ENCODE data around the gene SIX6. TPM values are rescaled to one million over a fixed set of nuclear protein-coding genes. Genes with fewer than 3 reads are reported as not detected.
"Not testable (repeated sequence)": the region's sequence is repeated elsewhere in the genome, so short reads cannot be mapped to it uniquely, and the experiment has no call there.

SIX6 gene
- total and polyA plus RNA-seq, 2 of the 13 experiments (the other 11 are each of a cell fraction or from before 2014, with no cell fraction given): not detected

DNA sequence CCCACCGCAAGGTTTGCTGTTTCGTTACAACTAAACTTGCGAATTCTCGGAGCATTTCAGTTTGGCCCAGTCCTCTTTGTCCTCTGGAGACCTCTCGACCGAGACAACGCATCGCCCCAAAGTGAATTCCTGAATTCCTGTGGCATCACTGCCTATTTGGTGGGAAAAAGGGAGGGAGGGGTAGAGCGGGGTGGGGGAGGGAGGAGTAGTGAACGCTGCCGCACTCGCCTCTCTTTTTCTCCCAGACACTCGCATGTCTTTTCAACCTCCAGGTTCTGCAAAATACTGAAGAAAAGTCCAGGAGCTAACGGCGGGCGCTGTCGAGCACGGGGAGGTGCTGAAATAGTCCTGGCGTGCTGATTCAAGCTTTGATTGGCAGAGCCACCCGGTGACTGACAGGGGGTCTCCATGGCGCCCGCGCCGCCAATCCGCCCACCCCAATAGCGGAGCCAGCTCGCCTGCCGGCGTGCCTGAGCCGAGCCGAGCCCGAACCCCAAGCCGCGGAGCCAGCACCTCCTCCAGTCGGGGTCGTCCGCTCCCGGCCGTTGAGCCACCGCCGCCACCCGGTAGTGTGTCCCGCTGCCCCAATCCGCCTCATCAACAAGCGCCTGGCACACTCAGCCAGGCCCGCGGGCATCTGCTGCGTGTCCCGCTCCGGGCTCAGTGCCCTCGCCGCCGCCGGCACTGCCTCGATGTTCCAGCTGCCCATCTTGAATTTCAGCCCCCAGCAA is at the start of gene SIX6 (continued):
- TF ChIP-seq HNF4G (IDR thresholded peaks at IDR 0.05; ENCODE audit: borderline replicate concordance, low read depth, low read length): no peak
- TF ChIP-seq HNF4G (CRISPR knock-in tag; IDR thresholded peaks at IDR 0.05; ENCODE audit: borderline replicate concordance, low read depth): no peak
- no peak for TF ChIP-seq GPN1 (CRISPR knock-in tag; IDR thresholded peaks at IDR 0.05; ENCODE audit: borderline replicate concordance)
- TF ChIP-seq FOXM1 (CRISPR knock-in tag; IDR thresholded peaks at IDR 0.05): no peak
- no peak for TF ChIP-seq ZMYM3 (CRISPR knock-in tag; IDR thresholded peaks at IDR 0.05)

- in situ Hi-C loops (cut with HindIII; ENCODE audit: extremely low pct_ligation_motif_present, low pct_unique_long_range_greater_than_20kb); FAIRE-seq; H3K4me2 ChIP-seq (ENCODE audit: low read depth, low read length); intact Hi-C loops (cut with micrococcal nuclease; ENCODE audit: unreplicated experiment); H3K9me3 ChIP-seq (ENCODE audit: low read length); DNase-seq (ENCODE audit: low spot score); H3K9ac ChIP-seq (ENCODE audit: insufficient read depth, low read depth, low read length); H4K20me1 ChIP-seq (ENCODE audit: insufficient read depth, low read length); H3K4me3 ChIP-seq (replicated peaks in 1 of 3; ENCODE audit: insufficient read depth in 1 of 3, low read depth in 2 of 3, low read length in 3 of 3); POLR2A ChIA-PET; ATAC-seq; H3K4me1 ChIP-seq (ENCODE audit: insufficient read depth, low read length); H3K36me3 ChIP-seq (replicated peaks in 1 of 2; ENCODE audit: control insufficient read depth in 1 of 2, insufficient read depth in 2 of 2, low read length in 2 of 2); H3K79me2 ChIP-seq (ENCODE audit: insufficient read depth, low read length); H3K27ac ChIP-seq (ENCODE audit: extremely low read length, insufficient read depth, low read length); H2AFZ ChIP-seq (ENCODE audit: low read length); CTCF ChIA-PET (ENCODE audit: low intra/inter-chr PET ratio, low total read pairs); BruUV-seq (replicated peaks); H3K27me3 ChIP-seq (ENCODE audit: control insufficient read depth in 1 of 2, insufficient read depth in 2 of 2, low read length in 2 of 2): not testable (repeated sequence)
- WGBS (ENCODE audit: low lambda C conversion rate): 24% methylated on average over 7 of the region's 7 CpGs
These were observed 28.7 kb upstream of the SIX6 start for GRCh38 chr14:60480248-60480647.

DNA sequence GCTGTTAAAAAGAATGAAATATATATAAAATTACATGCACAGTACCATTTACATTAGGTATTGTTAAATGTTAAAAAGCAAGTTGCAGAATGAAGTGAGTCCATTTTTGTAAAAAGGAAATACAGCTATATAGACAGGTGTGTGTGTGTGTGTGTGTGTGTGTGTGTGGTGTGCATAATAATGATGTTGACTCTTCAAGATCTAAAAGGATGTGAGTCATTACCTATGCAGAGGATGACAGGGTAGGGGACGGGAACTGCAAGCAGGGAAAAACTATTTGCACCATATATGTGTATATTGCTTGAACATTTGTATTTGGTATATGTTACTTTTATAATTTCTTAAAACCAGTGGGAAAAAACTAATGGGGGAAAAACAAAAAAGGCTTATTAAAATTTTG is 26.2 kb upstream of the SIX6 start:
- H3K4me3 ChIP-seq (replicated peaks in 1 of 3; ENCODE audit: insufficient read depth in 1 of 3, low read depth in 2 of 3, low read length in 3 of 3): no peak overlapping the region
- H4K20me1 ChIP-seq (ENCODE audit: insufficient read depth, low read length): no peaks in the 10 kb centered on the region
- no peak overlapping the region for H3K27ac ChIP-seq (ENCODE audit: extremely low read length, insufficient read depth, low read length)
- in situ Hi-C loops (cut with HindIII; ENCODE audit: extremely low pct_ligation_motif_present, low pct_unique_long_range_greater_than_20kb): no loop called here
- CTCF ChIA-PET (ENCODE audit: low intra/inter-chr PET ratio, low total read pairs): no interaction called here
- ATAC-seq: no peak
- H3K4me2 ChIP-seq (ENCODE audit: low read depth, low read length): no peak overlapping the region
- H3K9me3 ChIP-seq (ENCODE audit: low read length): no peaks in the 10 kb centered on the region
- WGBS (ENCODE audit: low lambda C conversion rate): 12% methylated on average over 1 of the region's 1 CpG
- H3K36me3 ChIP-seq (replicated peaks in 1 of 2; ENCODE audit: control insufficient read depth in 1 of 2, insufficient read depth in 2 of 2, low read length in 2 of 2): no peaks in the 10 kb centered on the region
- peak; percentile 1 for DNase-seq (ENCODE audit: low spot score)
- H3K9ac ChIP-seq (ENCODE audit: insufficient read depth, low read depth, low read length): no peak overlapping the region
- 0 out of 5 replicates have a peak, but pooled peaks cover 0 to 2% of the 10 kb centered on the region in 2 experiments for H3K27me3 ChIP-seq (ENCODE audit: control insufficient read depth in 1 of 2, insufficient read depth in 2 of 2, low read length in 2 of 2)
- no peak for FAIRE-seq
- no TSS peak for BruUV-seq (replicated peaks)
- H3K4me1 ChIP-seq (ENCODE audit: insufficient read depth, low read length): no peaks in the 10 kb centered on the region
- no peak overlapping the region for H2AFZ ChIP-seq (ENCODE audit: low read length)
- H3K79me2 ChIP-seq (ENCODE audit: insufficient read depth, low read length): no peaks in the 10 kb centered on the region
- intact Hi-C loops (cut with micrococcal nuclease; ENCODE audit: unreplicated experiment): no loop called here
- POLR2A ChIA-PET: no interaction called here
- TF ChIP-seq JDP2 (CRISPR knock-in tag; IDR thresholded peaks at IDR 0.05; ENCODE audit: borderline replicate concordance): no peak
- no peak for TF ChIP-seq ZKSCAN1 (IDR thresholded peaks at IDR 0.05; ENCODE audit: low read length)
- TF ChIP-seq KDM5B (CRISPR knock-in tag; IDR thresholded peaks at IDR 0.05; ENCODE audit: borderline replicate concordance): no peak
- TF ChIP-seq ZNF616 (CRISPR knock-in tag; IDR thresholded peaks at IDR 0.05; ENCODE audit: low read depth): no peak
- TF ChIP-seq ZNF225 (CRISPR knock-in tag; IDR thresholded peaks at IDR 0.05): no peak
- no peak for TF ChIP-seq ZNF672 (CRISPR knock-in tag; IDR thresholded peaks at IDR 0.05)
- no peak for TF ChIP-seq PHF5A (CRISPR knock-in tag; IDR thresholded peaks at IDR 0.05; ENCODE audit: low read depth, unreplicated experiment)
- TF ChIP-seq SIX1 (CRISPR knock-in tag; IDR thresholded peaks at IDR 0.05; ENCODE audit: borderline replicate concordance): no peak
